Activated naive CD8-positive, alpha-beta T cell treated with anti-CD3 and anti-CD28 coated beads, Interleukin-2, amount 10 ng/mL, durations not matched to agents 7 days and 5 days (primary cell): ENCODE measurements around the gene LCE1B. TPM values are rescaled to one million over a fixed set of nuclear protein-coding genes. Genes with fewer than 3 reads are reported as not detected.

ENCODE experiments used
- ATAC-seq: fragments of 150-1000 bp; cut with Tn5 transposase; one replicate; pipeline ENCODE4 v1.10.0; 2021; ENCODE audit warnings: low read depth, moderate library complexity
- POLR2A ChIA-PET: fragments of 350-600 bp; sonication (Branson Sonifier 250); formaldehyde crosslinking; loops from one replicate; lab custom pipeline; 2021; ENCODE audit warnings: antibody characterized with exemption; lab: Charles Lee
- DNase-seq: peaks from one replicate; pipeline ENCODE4 v3.0.0; 2021
- H3K27ac Mint-ChIP-seq: one replicate; pipeline ENCODE4 v1.8.0; 2022; ENCODE audit warnings: mild to moderate bottlenecking, mixed read lengths
- H3K27me3 Mint-ChIP-seq: one replicate; pipeline ENCODE4 v1.8.0; 2022; ENCODE audit warnings: mild to moderate bottlenecking, moderate library complexity, mixed read lengths
- H3K36me3 Mint-ChIP-seq: one replicate; pipeline ENCODE4 v1.8.0; 2021; ENCODE audit warnings: mild to moderate bottlenecking, mixed read lengths
- H3K4me1 Mint-ChIP-seq: one replicate; pipeline ENCODE4 v1.8.0; 2021; ENCODE audit warnings: mixed read lengths
- H3K4me3 Mint-ChIP-seq: one replicate; pipeline ENCODE4 v1.8.0; 2022; ENCODE audit warnings: mild to moderate bottlenecking, moderate library complexity, mixed read lengths
- H3K9me3 Mint-ChIP-seq: one replicate; pipeline ENCODE4 v1.8.0; 2021; ENCODE audit warnings: mixed read lengths
- total RNA-seq, 2 experiments: library from RNA; stranded (reverse); gene quantifications; one replicate each; pipeline ENCODE4 v1.2.3, GENCODE V29; 2021

Gene LCE1B
- total RNA-seq: not detected

GRCh38 chr1:152811671-152812070, at the start of gene LCE1B:
Gene LCE1B, plus strand, starts transcription at chr1:152811971. Its CDS starts 476 bp downstream, at chr1:152812447.
- Mint-ChIP-seq H3K4me3 (no peak within 1 kb of the TSS), H3K4me1 (no peaks in the 10 kb centered on the region), H3K36me3 (no peaks in the 10 kb centered on the region), H3K27me3 (peaks cover 13% of the 10 kb centered on the region), H3K9me3 (no peaks in the 10 kb centered on the region), H3K27ac (no peak within 1 kb of the TSS)
- POLR2A ChIA-PET: no interaction called here
- ATAC-seq (no peak), DNase-seq (no peak)

DNA sequence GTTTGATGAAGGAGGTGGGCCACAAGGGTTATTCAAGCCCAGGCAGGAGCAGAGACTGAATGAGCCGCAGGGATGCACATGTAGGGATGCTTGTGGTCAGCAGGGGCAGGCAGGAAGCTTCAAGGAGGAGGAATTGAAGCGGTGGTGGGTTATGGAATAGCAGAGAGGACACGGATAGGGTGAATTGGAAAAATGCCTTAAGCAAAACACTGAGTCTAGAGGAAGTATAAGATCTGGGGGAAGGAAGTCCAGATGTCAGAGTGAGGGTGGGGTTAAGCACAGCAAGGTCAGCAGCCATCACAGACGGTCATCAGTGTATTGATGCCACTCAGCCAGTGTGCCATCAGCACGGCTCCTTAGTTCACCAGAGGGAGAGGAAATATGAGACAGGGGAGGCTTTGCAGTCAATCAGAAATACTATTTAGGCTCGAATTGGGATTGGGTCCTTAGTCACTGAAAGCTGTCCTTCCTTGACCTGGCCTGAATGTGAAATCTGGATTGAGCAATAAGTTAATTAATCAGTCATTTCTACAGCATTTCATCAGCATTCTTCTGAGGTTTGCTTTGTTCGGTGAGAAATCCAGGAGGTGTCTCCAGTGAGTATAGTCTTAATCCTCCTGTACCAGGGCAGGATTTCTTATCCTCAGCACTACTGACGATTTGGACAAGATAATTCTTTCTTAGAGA, 42.8 kb upstream of the LCE1B start:
- H3K4me1 Mint-ChIP-seq: no peaks in the 10 kb centered on the region
- POLR2A ChIA-PET: no interaction called here
- no peak for ATAC-seq
- peaks cover 2% of the 10 kb centered on the region for H3K27me3 Mint-ChIP-seq
- no peaks in the 10 kb centered on the region for H3K36me3 Mint-ChIP-seq
- no peak overlapping the region for H3K4me3 Mint-ChIP-seq
- H3K27ac Mint-ChIP-seq: no peak overlapping the region
- no peak for DNase-seq
- peaks cover 2% of the 10 kb centered on the region for H3K9me3 Mint-ChIP-seq

DNA sequence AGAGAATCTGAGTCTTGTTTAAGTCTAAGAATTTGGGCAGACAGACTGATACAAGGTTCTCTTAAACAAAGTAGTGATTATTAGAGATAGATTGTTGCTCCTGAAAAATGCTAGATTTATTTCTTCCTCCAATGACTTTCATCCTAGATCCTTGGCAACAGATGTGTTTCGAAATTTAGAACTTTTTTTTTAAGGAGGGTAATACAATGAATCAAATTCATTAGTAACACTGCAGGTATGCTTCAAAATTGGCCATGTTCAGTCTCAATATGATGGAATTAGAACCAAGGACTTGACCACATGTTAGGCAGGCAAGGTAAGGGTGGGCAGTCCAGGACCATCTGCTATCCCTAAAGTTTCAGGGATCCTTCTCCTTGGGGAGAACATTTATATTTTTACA, 41.4 kb upstream of the LCE1B start:
- Mint-ChIP-seq H3K4me1 (no peaks in the 10 kb centered on the region), H3K4me3 (no peak overlapping the region), H3K9me3 (peaks cover 2% of the 10 kb centered on the region), H3K27me3 (peaks cover 4% of the 10 kb centered on the region), H3K36me3 (no peaks in the 10 kb centered on the region), H3K27ac (no peak overlapping the region)
- DNase-seq (no peak), ATAC-seq (no peak)
- POLR2A ChIA-PET: no interaction called here

- ATAC-seq: no peak
- no peak for DNase-seq
- POLR2A ChIA-PET: no interaction called here
- Mint-ChIP-seq H3K36me3 (no peaks in the 10 kb centered on the region), H3K4me1 (no peaks in the 10 kb centered on the region), H3K27ac (no peak within 1 kb of the TSS), H3K9me3 (peaks cover 2% of the 10 kb centered on the region), H3K27me3 (peaks cover 10% of the 10 kb centered on the region), H3K4me3 (no peak within 1 kb of the TSS)
These were observed 36.9 kb upstream of the LCE1B start, which contains the start of gene LCE1F for GRCh38 chr1:152774875-152775274. Gene LCE1F, plus strand, starts transcription at chr1:152775140. Its CDS starts 1,232 bp downstream, at chr1:152776372.

- H3K4me3 Mint-ChIP-seq: no peak overlapping the region
- no peak for DNase-seq
- H3K4me1 Mint-ChIP-seq: no peaks in the 10 kb centered on the region
- POLR2A ChIA-PET: no interaction called here
- peaks cover 10% of the 10 kb centered on the region for H3K27me3 Mint-ChIP-seq
- ATAC-seq: no peak
- peaks cover 2% of the 10 kb centered on the region for H3K9me3 Mint-ChIP-seq
- no peaks in the 10 kb centered on the region for H3K36me3 Mint-ChIP-seq
- no peak overlapping the region for H3K27ac Mint-ChIP-seq
These were observed 35.4 kb upstream of the LCE1B start for GRCh38 chr1:152776361-152776760.

DNA sequence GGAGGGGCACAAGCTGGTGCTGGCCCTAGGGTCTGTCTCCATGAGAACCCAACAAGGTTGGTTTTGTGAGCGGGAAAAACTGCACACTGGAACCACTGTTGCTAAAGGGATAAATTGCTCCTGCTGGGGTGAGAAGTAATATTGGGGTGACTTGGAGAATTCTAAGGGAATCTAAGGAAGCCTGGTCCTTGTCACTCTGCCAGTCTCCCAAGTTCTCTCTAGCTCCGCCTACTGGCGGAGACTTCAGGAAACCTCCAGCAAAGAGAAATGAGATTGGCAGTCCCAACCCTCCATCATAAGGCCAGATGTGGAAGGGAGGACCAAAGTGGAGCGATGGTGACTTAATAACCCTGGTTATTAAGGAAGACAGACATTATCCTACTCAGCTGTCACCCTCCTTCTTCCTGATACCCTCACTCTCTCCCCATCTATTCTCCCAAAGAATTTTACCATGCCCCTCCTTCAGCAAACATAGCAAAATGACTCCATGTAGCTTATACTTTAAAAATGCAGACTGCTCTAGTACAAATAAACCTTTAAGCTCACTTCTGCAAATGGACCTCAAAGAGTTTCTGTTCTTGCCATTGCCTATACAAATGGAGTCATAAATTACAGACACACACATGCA, 34.1 kb upstream of the LCE1B start:
- no peaks in the 10 kb centered on the region for H3K4me1 Mint-ChIP-seq
- POLR2A ChIA-PET: no interaction called here
- no peaks in the 10 kb centered on the region for H3K9me3 Mint-ChIP-seq
- H3K4me3 Mint-ChIP-seq: no peak overlapping the region
- DNase-seq (no peak), ATAC-seq (no peak)
- H3K36me3 Mint-ChIP-seq: no peaks in the 10 kb centered on the region
- no peak overlapping the region for H3K27ac Mint-ChIP-seq
- H3K27me3 Mint-ChIP-seq: peaks cover 11% of the 10 kb centered on the region

GRCh38 chr1:152783095-152783494, 28.7 kb upstream of the LCE1B start:
- Mint-ChIP-seq H3K36me3 (no peaks in the 10 kb centered on the region), H3K27ac (no peak overlapping the region), H3K27me3 (peaks cover 27% of the 10 kb centered on the region), H3K4me3 (no peak overlapping the region), H3K4me1 (no peaks in the 10 kb centered on the region), H3K9me3 (no peaks in the 10 kb centered on the region)
- ATAC-seq (no peak), DNase-seq (no peak)
- POLR2A ChIA-PET: no interaction called here

GRCh38 chr1:152786077-152786476, 25.7 kb upstream of the LCE1B start, which contains the start of gene LCE1E:
Gene LCE1E, plus strand, starts transcription at chr1:152786257. Its CDS starts 1,043 bp downstream, at chr1:152787300.
- ATAC-seq (no peak), DNase-seq (no peak)
- Mint-ChIP-seq H3K4me3 (no peak within 1 kb of the TSS), H3K27me3 (peaks cover 21% of the 10 kb centered on the region), H3K36me3 (no peaks in the 10 kb centered on the region), H3K4me1 (no peaks in the 10 kb centered on the region), H3K9me3 (no peaks in the 10 kb centered on the region), H3K27ac (no peak within 1 kb of the TSS)
- POLR2A ChIA-PET: no interaction called here

DNA sequence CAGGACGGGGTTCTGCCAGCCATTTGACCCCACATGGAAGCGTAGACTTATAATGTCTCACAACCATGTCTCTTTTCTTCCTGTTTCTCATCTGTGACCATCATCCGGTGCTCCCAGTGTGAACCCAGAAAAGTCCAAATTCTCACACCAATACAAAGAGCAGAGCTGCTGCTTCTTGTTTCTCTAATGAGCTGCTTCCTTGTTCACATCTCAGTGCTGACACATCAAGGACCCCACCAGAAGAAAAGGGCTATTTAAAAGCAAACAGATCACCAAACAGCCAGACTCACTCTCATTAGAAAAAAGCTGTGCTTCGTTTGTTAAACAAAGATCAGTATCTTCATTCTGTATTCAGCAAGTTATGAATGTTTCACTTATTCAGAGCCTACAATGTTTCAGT, 16.1 kb upstream of the LCE1B start:
- Mint-ChIP-seq H3K27ac (no peak overlapping the region), H3K4me3 (no peak overlapping the region), H3K27me3 (peaks cover 7% of the 10 kb centered on the region), H3K9me3 (no peaks in the 10 kb centered on the region), H3K36me3 (no peaks in the 10 kb centered on the region), H3K4me1 (no peaks in the 10 kb centered on the region)
- no peak for DNase-seq
- no peak for ATAC-seq
- POLR2A ChIA-PET: no interaction called here

GRCh38 chr1:152796421-152796820, 15.3 kb upstream of the LCE1B start, which contains the start of gene LCE1D:
Gene LCE1D, plus strand, starts transcription at chr1:152796721. Its CDS starts 1,074 bp downstream, at chr1:152797795.
- ATAC-seq: no peak
- POLR2A ChIA-PET: no interaction called here
- DNase-seq: no peak
- no peaks in the 10 kb centered on the region for H3K36me3 Mint-ChIP-seq
- H3K9me3 Mint-ChIP-seq: no peaks in the 10 kb centered on the region
- H3K4me1 Mint-ChIP-seq: no peaks in the 10 kb centered on the region
- no peak within 1 kb of the TSS for H3K27ac Mint-ChIP-seq
- peaks cover 9% of the 10 kb centered on the region for H3K27me3 Mint-ChIP-seq
- H3K4me3 Mint-ChIP-seq: no peak within 1 kb of the TSS

DNA sequence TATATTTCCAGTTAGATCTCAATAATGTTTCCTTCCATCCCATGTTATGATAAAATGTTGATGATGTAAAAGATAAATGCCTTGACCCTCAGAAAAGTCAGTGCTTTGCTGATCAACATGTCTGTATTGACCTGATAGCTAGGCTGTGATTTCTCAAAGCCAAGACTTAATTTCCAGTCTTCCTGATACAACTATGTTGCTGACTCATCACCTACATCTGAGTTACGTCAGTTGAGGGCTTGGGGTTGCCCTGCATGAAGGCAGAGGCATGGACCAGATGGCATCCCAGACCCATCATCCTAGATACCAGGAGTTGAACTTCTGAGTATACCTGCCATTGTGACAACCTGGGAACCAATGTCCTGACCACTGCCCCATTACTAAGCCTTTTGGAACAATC, 10.4 kb upstream of the LCE1B start:
- Mint-ChIP-seq H3K9me3 (no peaks in the 10 kb centered on the region), H3K27ac (no peak overlapping the region), H3K4me1 (no peaks in the 10 kb centered on the region), H3K4me3 (no peak overlapping the region), H3K36me3 (no peaks in the 10 kb centered on the region), H3K27me3 (peaks cover 5% of the 10 kb centered on the region)
- POLR2A ChIA-PET: no interaction called here
- ATAC-seq (no peak), DNase-seq (no peak)

- Mint-ChIP-seq H3K36me3 (no peaks in the 10 kb centered on the region), H3K4me1 (no peaks in the 10 kb centered on the region), H3K27ac (no peak within 1 kb of the TSS), H3K9me3 (no peaks in the 10 kb centered on the region), H3K27me3 (peaks cover 13% of the 10 kb centered on the region), H3K4me3 (no peak within 1 kb of the TSS)
- POLR2A ChIA-PET: no interaction called here
- DNase-seq: no peak
- ATAC-seq: no peak
These were observed 5.2 kb upstream of the LCE1B start, which contains the start of gene LCE1C for GRCh38 chr1:152806576-152806975. Gene LCE1C, minus strand, starts transcription at chr1:152806651. Its CDS starts 1,173 bp downstream, at chr1:152805478.

GRCh38 chr1:152811050-152811449, 721 bp upstream of the LCE1B start:
- POLR2A ChIA-PET: no interaction called here
- H3K9me3 Mint-ChIP-seq: no peaks in the 10 kb centered on the region
- H3K27ac Mint-ChIP-seq: no peak overlapping the region
- ATAC-seq: no peak
- no peaks in the 10 kb centered on the region for H3K36me3 Mint-ChIP-seq
- peaks cover 13% of the 10 kb centered on the region for H3K27me3 Mint-ChIP-seq
- no peak for DNase-seq
- H3K4me3 Mint-ChIP-seq: no peak overlapping the region
- no peaks in the 10 kb centered on the region for H3K4me1 Mint-ChIP-seq

DNA sequence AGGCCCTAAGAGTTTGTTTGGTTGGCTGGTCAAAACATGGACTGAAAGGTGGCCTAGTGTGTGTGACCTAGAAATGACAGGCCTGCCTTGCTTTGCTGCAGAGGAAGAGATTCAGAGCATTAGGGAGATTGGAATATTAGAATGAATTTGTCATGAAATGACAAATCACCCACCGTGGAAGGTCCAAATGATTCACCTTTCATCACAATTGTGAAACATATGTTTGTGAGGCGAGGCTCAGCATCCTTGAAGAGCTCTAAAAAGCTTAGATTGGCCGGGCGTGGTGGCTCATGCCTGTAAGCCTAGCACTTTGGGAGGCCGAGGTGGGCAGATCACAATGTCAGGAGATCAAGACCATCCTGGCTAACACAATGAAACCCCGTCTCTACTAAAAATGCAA, 5.5 kb downstream of the LCE1B start:
- DNase-seq (no peak), ATAC-seq (no peak)
- Mint-ChIP-seq H3K27me3 (no peaks in the 10 kb centered on the region), H3K27ac (no peak overlapping the region), H3K36me3 (no peaks in the 10 kb centered on the region), H3K9me3 (no peaks in the 10 kb centered on the region), H3K4me3 (no peak overlapping the region), H3K4me1 (no peaks in the 10 kb centered on the region)
- POLR2A ChIA-PET: no interaction called here
